H9 (cell line): Measurements from ENCODE around the gene TRIM9. TPM values are rescaled to one million over a fixed set of nuclear protein-coding genes. Genes with fewer than 3 reads are reported as not detected.

Experiments
- DNase-seq: peaks from one replicate; pipeline ENCODE4 v3.0.0-alpha.2; 2017
- H2AFZ ChIP-seq: one replicate; pipeline ENCODE4 v1.6.1; 2013; ENCODE audit warnings: mild to moderate bottlenecking, low read length, control low read depth, moderate library complexity
- H2AK5ac ChIP-seq: 2 replicates; pipeline ENCODE4 v1.6.1; 2013; ENCODE audit warnings: low read length, control low read depth, mixed read lengths; ENCODE audit not compliant: insufficient read length
- H2BK120ac ChIP-seq: one replicate; pipeline ENCODE4 v1.6.1; 2013; ENCODE audit warnings: low read depth, mild to moderate bottlenecking, low read length, control low read depth, inconsistent platforms; ENCODE audit not compliant: poor library complexity, severe bottlenecking
- H2BK12ac ChIP-seq: 2 replicates; pipeline ENCODE4 v1.6.1; 2013; ENCODE audit warnings: low read length, control low read depth, mixed read lengths, low read depth; ENCODE audit not compliant: insufficient read length
- H2BK15ac ChIP-seq: 2 replicates; pipeline ENCODE4 v1.6.1; 2013; ENCODE audit warnings: low read depth, low read length, control low read depth
- H2BK20ac ChIP-seq: one replicate; pipeline ENCODE4 v1.6.1; 2013; ENCODE audit warnings: low read depth, mild to moderate bottlenecking, low read length, control low read depth, inconsistent platforms; ENCODE audit not compliant: poor library complexity, severe bottlenecking
- H2BK5ac ChIP-seq: 2 replicates; pipeline ENCODE4 v1.6.1; 2013; ENCODE audit warnings: low read length, control low read depth, mixed read lengths; ENCODE audit not compliant: insufficient read length
- H3K14ac ChIP-seq: 2 replicates; pipeline ENCODE4 v1.6.1; 2013; ENCODE audit warnings: low read length, control low read depth; ENCODE audit not compliant: insufficient read depth
- H3K18ac ChIP-seq: 2 replicates; pipeline ENCODE4 v1.6.1; 2013; ENCODE audit warnings: low read depth, mild to moderate bottlenecking, mixed read lengths, low read length, control low read depth; ENCODE audit not compliant: insufficient read length
- H3K23ac ChIP-seq: 2 replicates; pipeline ENCODE4 v1.6.1; 2013; ENCODE audit warnings: low read length, control low read depth, mixed read lengths, low read depth; ENCODE audit not compliant: insufficient read length
- H3K23me2 ChIP-seq: 2 replicates; pipeline ENCODE4 v1.6.1; 2013; ENCODE audit warnings: low read depth, mild to moderate bottlenecking, mixed read lengths, low read length, control low read depth; ENCODE audit not compliant: insufficient read length, poor library complexity, severe bottlenecking
- H3K27ac ChIP-seq: 2 replicates; pipeline ENCODE4 v1.5.1; 2013; ENCODE audit warnings: low read length, control low read depth, mixed read lengths, low read depth; ENCODE audit not compliant: insufficient read length
- H3K27me3 ChIP-seq: 2 replicates; pipeline ENCODE4 v1.6.1; 2013; ENCODE audit warnings: low read length, control low read depth, inconsistent platforms; ENCODE audit not compliant: insufficient read depth
- H3K4ac ChIP-seq: 2 replicates; pipeline ENCODE4 v1.6.1; 2013; ENCODE audit warnings: low read depth, mild to moderate bottlenecking, control low read depth, inconsistent platforms, low read length, moderate library complexity
- H3K4me1 ChIP-seq: 2 replicates; pipeline ENCODE4 v1.6.1; 2013; ENCODE audit warnings: low read length, control low read depth, inconsistent platforms; ENCODE audit not compliant: insufficient read depth
- H3K4me2 ChIP-seq: 2 replicates; pipeline ENCODE4 v1.6.1; 2013; ENCODE audit warnings: low read length, control low read depth, mixed read lengths; ENCODE audit not compliant: insufficient read length, insufficient read depth
- H3K56ac ChIP-seq: 2 replicates; pipeline ENCODE4 v1.6.1; 2013; ENCODE audit warnings: low read depth, mild to moderate bottlenecking, mixed read lengths, low read length, control low read depth; ENCODE audit not compliant: insufficient read length
- H3K79me1 ChIP-seq: 2 replicates; pipeline ENCODE4 v1.6.1; 2013; ENCODE audit warnings: low read depth, mild to moderate bottlenecking, moderate library complexity, low read length, control low read depth, inconsistent platforms; ENCODE audit not compliant: insufficient read depth, poor library complexity, severe bottlenecking
- H3K79me2 ChIP-seq: 2 replicates; pipeline ENCODE4 v1.6.1; 2013; ENCODE audit warnings: low read length, control low read depth, inconsistent platforms; ENCODE audit not compliant: insufficient read depth
- H3K9ac ChIP-seq: 2 replicates; pipeline ENCODE4 v1.6.1; 2013; ENCODE audit warnings: low read length, control low read depth, mixed read lengths; ENCODE audit not compliant: insufficient read length; ENCODE audit errors: extremely low read depth
- H3K9me3 ChIP-seq: one replicate; pipeline ENCODE4 v1.6.1; 2013; ENCODE audit warnings: low read depth, low read length, inconsistent platforms; ENCODE audit not compliant: control insufficient read depth
- H3T11ph ChIP-seq: one replicate; pipeline ENCODE4 v1.6.1; 2013; ENCODE audit warnings: mild to moderate bottlenecking, low read length, control low read depth, inconsistent platforms
- H4K20me1 ChIP-seq: one replicate; pipeline ENCODE4 v1.6.1; 2013; ENCODE audit not compliant: control insufficient read depth, insufficient read length, insufficient read depth
- H4K5ac ChIP-seq: 2 replicates; pipeline ENCODE4 v1.6.1; 2013; ENCODE audit warnings: low read depth, mild to moderate bottlenecking, mixed read lengths, low read length, control low read depth; ENCODE audit not compliant: insufficient read length
- H4K8ac ChIP-seq: replicated peaks from 2 replicates; pipeline ENCODE4 v1.6.1; 2013; ENCODE audit warnings: low read length, control low read depth, mixed read lengths, low read depth; ENCODE audit not compliant: insufficient read length
- H4K91ac ChIP-seq: 2 replicates; pipeline ENCODE4 v1.6.1; 2013; ENCODE audit warnings: low read depth, mild to moderate bottlenecking, moderate library complexity, mixed read lengths, low read length, control low read depth; ENCODE audit not compliant: insufficient read length
- H3K27ac Mint-ChIP-seq, 3 experiments: 2 replicates in 2 of 3; 3 replicates in 1 of 3; pipeline ENCODE4 v1.8.0; 2020 to 2021; ENCODE audit warnings: mixed read lengths in 3 of 3, mild to moderate bottlenecking in 1 of 3, moderate library complexity in 1 of 3
- H3K27me3 Mint-ChIP-seq: 2 replicates; pipeline ENCODE4 v1.8.0; 2021; ENCODE audit warnings: low read depth, mild to moderate bottlenecking, moderate library complexity, mixed read lengths
- H3K36me3 Mint-ChIP-seq, 3 experiments: 2 replicates in 2 of 3; 3 replicates in 1 of 3; pipeline ENCODE4 v1.8.0; 2020 to 2021; ENCODE audit warnings: low read depth in 3 of 3, mixed read lengths in 3 of 3; ENCODE audit not compliant: insufficient read depth in 1 of 3
- H3K4me1 Mint-ChIP-seq, 2 experiments: 2 replicates each; pipeline ENCODE4 v1.8.0; 2020; ENCODE audit warnings: mixed read lengths in 2 of 2
- H3K4me3 Mint-ChIP-seq, 2 experiments: 2 replicates in 1 of 2; 3 replicates in 1 of 2; pipeline ENCODE4 v1.8.0; 2020 to 2021; ENCODE audit warnings: mild to moderate bottlenecking in 2 of 2, mixed read lengths in 2 of 2, moderate library complexity in 1 of 2
- H3K9me3 Mint-ChIP-seq, 2 experiments: 2 replicates in 1 of 2; 3 replicates in 1 of 2; pipeline ENCODE4 v1.8.0; 2020; ENCODE audit warnings: mild to moderate bottlenecking in 2 of 2, mixed read lengths in 2 of 2, moderate library complexity in 1 of 2
- WGBS: extraction: QIAGEN DNeasy Blood & Tissue Kit; methylation state at CpG from one replicate; pipeline ENCODE4 v1.1.7; 2013; ENCODE audit warnings: missing lambda C conversion rate, low lambda C conversion rate, mixed read lengths; ENCODE audit not compliant: insufficient read length; ENCODE audit errors: extremely low coverage; 5-methylcytosine and 5-hydroxymethylcytosine counted together
- total RNA-seq: library from RNA; stranded (reverse); gene quantifications from 2 replicates; pipeline ENCODE4 v1.2.1, GENCODE V29; 2021
- TF ChIP-seq, protein P1 (sequence below): fragments of 200-600 bp; sonication (generic); conservative IDR thresholded peaks from 3 replicates; pipeline ENCODE4 v1.8.0; 2021; ENCODE audit warnings: antibody characterized with exemption, mild to moderate bottlenecking

TRIM9 gene
- total RNA-seq, 1 experiment from 2014 or later = 0.98 TPM

DNA sequence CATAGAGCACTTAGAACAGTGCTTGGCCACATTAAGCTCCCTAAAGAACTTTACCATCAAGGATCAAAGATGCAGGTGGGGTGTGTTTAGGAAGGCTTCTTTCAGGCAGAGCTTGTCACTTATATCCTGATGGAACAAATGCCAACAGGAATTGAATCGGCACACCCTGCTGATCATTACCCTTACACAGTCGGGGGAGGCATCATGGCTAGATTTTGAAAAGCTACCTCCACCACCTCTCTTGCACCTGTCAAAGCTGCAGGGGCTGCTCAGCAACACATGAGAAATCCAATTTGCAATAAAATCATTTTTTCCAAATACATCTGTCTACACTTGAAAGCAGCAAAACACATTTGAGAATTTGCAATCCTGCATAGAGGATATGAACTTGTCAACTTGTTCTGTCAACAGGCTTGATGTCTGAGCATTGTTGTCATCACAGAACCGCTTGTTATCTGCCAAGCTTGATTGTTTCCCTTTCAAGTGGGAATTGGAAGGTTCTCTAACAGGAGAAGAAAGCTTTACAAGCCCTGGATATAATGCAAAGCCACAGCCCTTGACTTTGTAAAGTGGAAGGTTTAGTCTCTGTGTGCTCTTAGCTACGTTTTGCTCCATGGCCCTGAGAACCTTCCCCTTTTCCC lies 24.6 kb upstream of the TRIM9 start:
- no peaks in the 10 kb centered on the region for H4K20me1 ChIP-seq

More for the DNA sequence above, 24.6 kb upstream of the TRIM9 start:
- Histone ChIP-seq H2BK120ac (no peak overlapping the region), H3K27me3 (no peaks in the 10 kb centered on the region), H3K79me1 (no peaks in the 10 kb centered on the region), H3K14ac (no peak overlapping the region), H3T11ph (no peak overlapping the region), H3K18ac (no peak overlapping the region), H3K4me1 (no peaks in the 10 kb centered on the region; the same call in 1 of the 2 replicates), H3K56ac (no peak overlapping the region), H3K4me2 (no peak overlapping the region), H3K23ac (no peak overlapping the region), H2BK15ac (no peak overlapping the region), H2BK12ac (no peak overlapping the region), H4K5ac (no peak overlapping the region), H3K4ac (no peak overlapping the region), H3K9me3 (no peaks in the 10 kb centered on the region), H2AK5ac (no peak overlapping the region), H2AFZ (no peak overlapping the region), H3K79me2 (no peaks in the 10 kb centered on the region), H3K9ac (no peak overlapping the region), H4K91ac (no peak overlapping the region), H2BK20ac (no peak overlapping the region), H3K23me2 (no peaks in the 10 kb centered on the region), H2BK5ac (no peak overlapping the region), H4K8ac (no peak overlapping the region), H3K27ac (no peak overlapping the region)
- peaks cover 2% of the 10 kb centered on the region; the same call in 1 of the 2 replicates for H3K27me3 Mint-ChIP-seq
- no CpG with 5 or more reads among the region's 4 CpGs for whole genome bisulfite sequencing
- H3K4me3 Mint-ChIP-seq = no peak overlapping the region
- no peak for DNase-seq
- H3K9me3 Mint-ChIP-seq = no peaks in the 10 kb centered on the region
- H3K27ac Mint-ChIP-seq = no peak overlapping the region
- H3K4me1 Mint-ChIP-seq = peaks cover 19 to 29% of the 10 kb centered on the region in 2 experiments
- TF ChIP-seq, protein P1, sequence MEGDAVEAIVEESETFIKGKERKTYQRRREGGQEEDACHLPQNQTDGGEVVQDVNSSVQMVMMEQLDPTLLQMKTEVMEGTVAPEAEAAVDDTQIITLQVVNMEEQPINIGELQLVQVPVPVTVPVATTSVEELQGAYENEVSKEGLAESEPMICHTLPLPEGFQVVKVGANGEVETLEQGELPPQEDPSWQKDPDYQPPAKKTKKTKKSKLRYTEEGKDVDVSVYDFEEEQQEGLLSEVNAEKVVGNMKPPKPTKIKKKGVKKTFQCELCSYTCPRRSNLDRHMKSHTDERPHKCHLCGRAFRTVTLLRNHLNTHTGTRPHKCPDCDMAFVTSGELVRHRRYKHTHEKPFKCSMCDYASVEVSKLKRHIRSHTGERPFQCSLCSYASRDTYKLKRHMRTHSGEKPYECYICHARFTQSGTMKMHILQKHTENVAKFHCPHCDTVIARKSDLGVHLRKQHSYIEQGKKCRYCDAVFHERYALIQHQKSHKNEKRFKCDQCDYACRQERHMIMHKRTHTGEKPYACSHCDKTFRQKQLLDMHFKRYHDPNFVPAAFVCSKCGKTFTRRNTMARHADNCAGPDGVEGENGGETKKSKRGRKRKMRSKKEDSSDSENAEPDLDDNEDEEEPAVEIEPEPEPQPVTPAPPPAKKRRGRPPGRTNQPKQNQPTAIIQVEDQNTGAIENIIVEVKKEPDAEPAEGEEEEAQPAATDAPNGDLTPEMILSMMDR = no peak
- H3K36me3 Mint-ChIP-seq = no peaks in the 10 kb centered on the region
